NCI-H82 (cell line): ENCODE measurements around the gene GRAP.

Experiments
- DNase-seq: peaks from one replicate; lab custom pipeline; 2025; lab: John Stamatoyannopoulos, UW

GRAP gene

GRCh38 chr17:19018600-19018950 is 28.2 kb downstream of the GRAP start:
- DNase-seq: no peak

GRCh38 chr17:19017804-19018599 is 28.8 kb downstream of the GRAP start:
- DNase-seq: no peak

GRCh38 chr17:19017401-19017800 is 29.4 kb downstream of the GRAP start:
- no peak for DNase-seq

- no peak for DNase-seq
Measured at GRCh38 chr17:19016881-19017280, 29.9 kb downstream of the GRAP start.

GRCh38 chr17:19016297-19016696 is 30.5 kb downstream of the GRAP start:
- DNase-seq: no peak

GRCh38 chr17:19015428-19015827 is 31.3 kb downstream of the GRAP start:
- DNase-seq: no peak

GRCh38 chr17:19014628-19015215 is 32.0 kb downstream of the GRAP start:
- no peak for DNase-seq

GRCh38 chr17:19013806-19014627 is 32.7 kb downstream of the GRAP start:
- DNase-seq: no peak

- DNase-seq: no peak
Measured at GRCh38 chr17:19013226-19013625, 33.5 kb downstream of the GRAP start.

GRCh38 chr17:19012171-19013080 is 34.3 kb downstream of the GRAP start:
- no peak for DNase-seq

GRCh38 chr17:19011581-19011980 is 35.2 kb downstream of the GRAP start:
- DNase-seq: no peak

- no peak for DNase-seq
Measured at GRCh38 chr17:19010729-19011505, 35.8 kb downstream of the GRAP start.

GRCh38 chr17:19009970-19010369 is 36.8 kb downstream of the GRAP start:
- DNase-seq: no peak

- DNase-seq: no peak
Measured at GRCh38 chr17:19006698-19007097, 40.1 kb downstream of the GRAP start.

GRCh38 chr17:19005789-19006430 is 40.8 kb downstream of the GRAP start:
- no peak for DNase-seq

GRCh38 chr17:19005137-19005773 is 41.5 kb downstream of the GRAP start:
- DNase-seq: no peak

GRCh38 chr17:19004421-19005136 is 42.2 kb downstream of the GRAP start, which contains the start of gene FAM83G:
Gene FAM83G (minus strand): TSS chr17:19004764. CDS start chr17:19004041, 723 bp downstream.
- DNase-seq: peak; percentile 60

- DNase-seq: peak; percentile 45
Measured at GRCh38 chr17:19003543-19004420, 43.0 kb downstream of the GRAP start.
